Germinal center (tissue), 1 donor: Measurements from ENCODE around the gene CA5A.
"Not testable (repeated sequence)": the region's sequence is repeated elsewhere in the genome, so short reads cannot be mapped to it uniquely, and the experiment has no call there.

Experiments used
- DNase-seq: peaks from one replicate; pipeline ENCODE4 v3.0.0; 2012; ENCODE audit warnings: mixed read lengths, low spot score

The CA5A gene

DNA sequence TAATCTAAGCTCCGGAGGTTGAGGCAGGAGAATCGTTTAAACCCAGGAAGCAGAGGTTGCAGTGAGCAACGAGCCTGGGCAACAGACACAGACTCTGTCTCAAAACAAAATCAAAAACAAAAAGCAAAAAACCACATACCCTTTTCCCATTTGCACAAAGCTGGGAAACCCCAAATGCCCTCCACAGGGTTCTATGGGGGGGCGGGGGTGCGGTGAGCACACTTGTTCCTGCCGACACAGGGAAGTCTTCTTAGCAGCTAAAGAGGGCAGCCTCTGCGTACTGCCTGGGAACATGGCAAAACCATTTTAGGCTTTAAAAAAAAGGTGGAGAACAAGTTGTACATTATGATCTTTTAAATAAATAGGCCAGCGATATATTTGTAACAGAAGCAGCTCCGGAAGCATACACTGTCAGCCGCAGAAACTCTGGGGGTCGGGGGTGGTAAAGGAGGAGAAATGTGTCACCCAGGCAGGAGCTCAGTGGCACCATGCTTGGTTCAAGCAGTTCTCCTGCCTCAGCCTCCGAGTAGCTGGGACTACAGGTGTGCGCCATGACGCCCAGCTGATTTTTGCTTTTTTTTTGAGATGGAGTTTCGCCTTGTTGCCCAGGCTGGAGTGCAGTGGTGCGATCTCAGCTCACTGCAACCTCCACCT is 70.3 kb downstream of the CA5A start:
- DNase-seq = not testable (repeated sequence)

DNA sequence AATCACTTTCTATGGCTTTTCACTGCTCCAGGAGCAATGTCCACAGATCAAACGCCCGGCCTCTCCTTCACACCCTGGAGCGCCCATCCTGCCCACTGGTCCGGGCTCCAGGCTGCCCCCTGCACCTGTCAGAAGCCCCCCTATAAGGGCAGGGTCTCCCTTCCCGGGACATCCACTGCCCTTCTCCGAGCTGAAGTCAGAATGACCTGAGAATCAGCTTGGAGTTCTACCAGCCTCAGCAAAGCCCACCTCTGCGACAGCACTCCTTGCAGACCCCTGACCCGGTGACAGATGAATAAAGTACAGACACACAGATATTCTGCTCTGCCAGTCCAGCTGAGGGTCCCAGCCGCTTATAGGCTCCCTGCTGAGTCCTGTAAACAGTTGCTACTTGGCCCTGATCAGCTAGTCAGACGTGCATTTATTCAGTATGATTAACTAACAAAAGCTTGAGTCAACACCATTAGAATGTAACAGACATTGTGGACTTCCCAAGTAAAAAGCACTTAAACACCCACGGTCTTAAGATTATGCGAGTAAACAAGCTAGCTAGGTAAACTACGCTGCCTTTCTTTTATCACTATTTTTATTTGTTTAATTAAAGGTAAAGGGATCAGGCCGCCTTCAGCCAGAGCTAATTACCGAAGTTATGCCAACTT is 71.9 kb downstream of the CA5A start:
- no peak for DNase-seq

DNA sequence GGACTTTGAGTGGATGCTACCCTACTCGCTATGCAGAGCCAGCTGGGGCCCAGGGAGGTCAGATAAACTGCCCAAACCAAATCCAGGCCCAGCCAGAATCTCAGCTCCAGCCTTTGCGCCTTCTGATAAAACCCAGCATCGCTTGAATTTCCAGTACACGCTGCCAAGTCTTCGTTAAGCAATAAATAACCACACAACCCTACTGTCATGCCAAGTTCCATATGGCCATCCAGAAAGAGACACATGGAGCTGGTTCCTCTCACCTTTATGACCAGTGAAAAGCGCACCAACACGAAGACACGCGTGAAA is 73.0 kb downstream of the CA5A start:
- not testable (repeated sequence) for DNase-seq

DNA sequence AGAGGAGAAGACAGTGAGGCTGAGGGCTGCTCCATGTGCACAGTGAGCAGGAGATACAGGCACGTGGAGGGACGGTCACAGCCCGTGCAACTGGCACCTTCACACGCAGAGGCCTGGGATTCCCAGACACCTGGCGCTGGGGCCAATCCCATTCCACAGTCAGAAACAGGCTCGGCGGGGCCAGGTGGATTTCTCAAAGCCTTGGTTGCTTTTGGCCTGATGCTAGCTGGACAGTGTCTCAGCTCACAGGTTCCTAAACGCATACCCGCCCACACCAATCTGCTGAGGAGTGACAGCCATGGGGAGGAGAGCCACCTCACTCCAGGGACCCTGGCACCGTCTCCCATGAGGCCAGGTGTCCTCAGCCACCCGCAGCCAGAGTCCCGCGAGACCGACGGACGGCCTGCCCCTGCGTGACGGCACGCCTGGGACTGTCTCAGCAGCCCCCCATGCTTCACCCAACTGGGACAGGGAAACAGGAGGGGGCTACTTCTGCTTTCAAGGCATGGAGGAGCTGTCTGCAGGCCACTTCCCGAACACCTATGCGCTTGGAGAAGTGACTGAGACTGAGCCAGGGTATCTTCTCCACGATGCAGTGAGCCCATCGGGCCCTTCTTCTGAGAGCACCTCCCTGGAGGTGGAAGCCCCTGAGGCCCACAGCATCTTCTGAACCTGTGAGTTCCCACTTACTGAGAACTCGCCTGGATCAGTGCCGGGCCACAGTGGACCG is 73.6 kb downstream of the CA5A start:
- DNase-seq = not testable (repeated sequence)

DNA sequence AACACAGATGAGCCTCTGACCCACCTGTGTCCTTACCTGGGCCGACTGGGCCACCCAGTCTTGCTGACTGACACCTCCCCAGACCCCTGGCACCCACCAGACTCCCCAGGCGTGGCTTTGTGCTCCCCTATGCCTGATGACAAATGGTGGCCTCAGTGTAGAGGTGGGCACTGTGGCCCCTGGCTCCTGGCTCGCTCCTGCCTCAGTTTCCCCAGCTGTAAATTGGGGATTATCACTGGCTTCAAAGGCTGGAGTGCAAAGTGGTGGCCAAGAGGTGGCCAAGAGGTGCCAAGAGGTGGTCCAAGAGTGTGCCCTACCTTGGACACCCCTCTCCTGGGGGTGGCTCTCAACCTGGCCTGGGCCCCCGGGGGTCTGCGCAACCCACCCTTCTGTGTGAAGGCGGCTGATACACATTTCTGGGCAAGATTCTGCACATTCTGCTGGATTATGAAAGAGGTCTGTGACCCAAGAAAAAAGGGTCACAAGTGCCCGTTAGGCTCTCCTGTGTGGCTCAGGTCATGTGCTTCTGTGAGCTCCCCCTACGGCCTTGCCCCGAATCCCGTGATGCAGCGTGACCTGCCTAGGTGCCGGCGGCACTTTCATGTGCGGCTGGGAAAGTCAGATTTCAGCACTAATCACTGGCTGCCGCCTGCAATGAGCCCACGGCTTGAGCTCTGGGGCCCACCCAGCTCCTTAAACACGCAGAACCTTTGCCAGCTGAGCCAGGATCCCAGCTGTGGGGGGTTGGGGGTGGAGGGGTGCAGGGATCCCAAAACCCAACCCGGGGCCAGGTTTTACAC is 74.8 kb downstream of the CA5A start:
- DNase-seq = not testable (repeated sequence)

DNA sequence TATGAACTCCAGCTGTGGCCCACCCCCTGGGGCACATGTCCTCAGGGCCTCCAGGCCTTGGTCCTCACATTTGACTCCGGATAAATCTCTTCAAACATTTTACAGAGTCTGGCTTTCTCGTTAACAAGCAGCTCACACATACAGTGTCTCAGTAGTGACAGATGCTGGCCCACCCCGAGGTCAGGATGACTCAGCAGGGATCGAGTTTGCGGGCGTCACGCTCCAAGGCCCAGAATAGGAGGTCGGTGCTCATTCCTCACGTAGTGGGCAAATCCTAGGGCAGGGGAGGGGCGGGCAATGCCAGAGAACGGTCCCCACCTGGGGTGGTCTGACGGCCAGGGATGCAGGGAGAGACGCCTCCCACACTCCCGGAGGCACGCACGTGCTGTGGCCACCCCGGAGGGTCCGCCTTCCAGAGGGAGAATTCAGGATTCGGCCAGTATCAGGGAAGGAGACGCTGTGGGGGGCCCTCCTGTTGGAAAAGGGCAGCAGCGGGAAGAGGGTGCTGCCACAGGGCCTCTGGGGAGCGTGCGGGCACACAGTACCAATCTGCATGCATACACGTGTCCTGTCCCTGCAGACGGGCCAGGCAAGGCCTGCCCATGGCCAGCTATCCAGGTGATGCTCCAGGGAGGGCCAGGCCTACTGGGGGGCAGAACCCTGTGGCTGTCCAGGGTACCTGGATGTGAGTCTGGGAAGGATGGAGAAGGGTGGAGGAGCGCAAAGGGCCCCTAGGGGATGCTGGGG is 75.6 kb downstream of the CA5A start:
- no peak for DNase-seq

DNA sequence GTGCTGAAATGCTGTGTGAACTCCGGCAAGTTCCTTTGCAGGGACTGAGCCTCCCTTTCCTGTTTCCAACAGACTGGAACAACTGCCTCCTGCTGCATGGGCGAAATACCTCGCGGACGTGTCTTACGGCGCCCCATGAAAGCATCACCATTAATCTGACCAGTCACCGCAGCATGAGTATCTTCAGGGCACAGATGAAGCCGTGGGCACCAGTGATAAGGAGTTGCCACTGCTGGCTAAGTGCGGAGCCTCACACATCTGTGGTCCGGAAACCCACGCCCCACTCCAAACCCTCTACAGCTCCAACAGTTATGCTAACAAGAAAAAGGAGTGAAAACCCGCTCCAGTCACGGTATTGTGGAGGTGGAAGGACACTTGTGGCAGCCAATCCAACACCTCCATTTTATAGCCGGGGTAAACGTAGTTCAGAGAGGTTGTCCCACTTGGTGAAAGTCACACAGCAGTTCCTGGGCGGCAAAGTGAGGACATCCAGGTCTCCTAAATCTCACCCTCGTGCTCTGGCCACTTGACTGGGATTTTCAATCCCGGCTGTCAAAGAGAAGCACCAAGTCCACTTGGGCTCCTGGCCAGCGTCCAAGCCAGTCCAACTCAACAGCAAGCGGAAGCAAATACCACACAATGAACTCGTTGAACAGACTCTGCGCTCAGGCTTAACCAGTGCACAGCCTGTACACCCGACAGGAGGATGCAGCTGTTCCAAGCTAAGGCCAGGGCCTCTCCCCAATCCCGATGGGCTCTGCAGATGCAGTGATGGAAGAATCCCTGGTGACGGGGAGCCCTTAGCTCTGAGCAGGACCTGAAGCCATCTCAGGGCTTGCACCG is 78.0 kb downstream of the CA5A start:
- not testable (repeated sequence) for DNase-seq

DNA sequence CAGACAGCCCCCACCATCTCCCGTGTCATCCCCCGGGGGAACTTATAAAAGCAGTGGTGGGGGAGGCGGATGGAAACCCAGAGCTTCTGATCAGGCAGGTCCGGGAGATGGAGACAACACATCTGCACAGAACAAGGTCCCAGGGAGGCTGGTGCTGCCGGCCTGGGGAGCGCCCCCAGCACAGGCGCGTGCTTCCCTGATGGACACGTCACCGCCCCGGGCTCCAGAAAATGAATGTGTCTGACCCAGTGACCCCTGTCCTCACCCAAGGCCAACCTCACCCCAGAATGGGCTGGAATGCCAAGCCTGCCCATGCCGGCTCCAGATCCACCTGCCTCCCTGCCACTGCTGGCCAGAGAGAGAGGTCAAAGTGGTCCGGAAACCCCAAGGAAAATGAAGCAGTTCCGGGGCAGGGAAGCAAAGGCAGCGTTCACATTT is 79.5 kb downstream of the CA5A start:
- DNase-seq = no peak

DNA sequence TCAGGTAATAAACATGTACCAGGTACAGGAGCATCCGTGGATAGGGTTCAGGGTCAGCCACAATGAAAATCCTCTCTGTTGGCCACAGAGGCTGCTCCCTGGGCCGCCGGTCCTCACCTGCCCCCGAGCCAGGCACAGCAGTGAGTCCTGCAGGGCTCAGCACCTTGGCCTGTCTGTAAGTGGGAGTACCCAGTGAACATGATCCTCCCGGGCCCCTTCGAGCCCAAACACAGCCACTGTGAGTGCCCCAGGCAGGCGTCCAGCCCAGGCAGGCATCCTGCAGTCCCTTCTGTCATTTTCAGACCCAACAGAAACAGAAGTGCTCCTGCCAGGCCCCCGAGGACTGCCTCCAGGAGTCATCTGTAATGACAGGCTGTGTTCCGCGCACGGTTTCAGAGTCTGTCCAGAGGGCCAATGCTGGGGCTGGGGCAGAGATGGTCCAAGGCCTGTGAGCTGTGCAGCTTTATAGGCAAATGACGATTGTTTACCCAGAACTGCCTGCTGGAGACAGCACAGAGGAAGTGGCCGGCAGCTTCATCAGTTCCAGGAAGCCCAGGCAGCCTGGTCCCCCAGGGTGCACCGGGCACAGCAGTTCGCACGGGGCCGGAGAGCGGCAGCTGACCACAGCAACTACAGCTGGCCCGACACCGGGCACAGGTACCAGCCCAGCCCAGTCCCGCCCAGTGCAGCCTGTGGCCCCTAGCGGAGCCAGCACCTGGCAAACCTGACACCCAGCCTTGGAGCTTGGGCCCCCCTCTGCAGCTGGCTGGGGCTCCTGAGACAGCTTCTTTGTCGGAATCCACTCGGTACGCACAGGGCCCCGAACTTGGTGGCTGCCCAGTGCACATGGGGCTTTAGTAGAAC is 80.2 kb downstream of the CA5A start:
- DNase-seq = peak; percentile 63

DNA sequence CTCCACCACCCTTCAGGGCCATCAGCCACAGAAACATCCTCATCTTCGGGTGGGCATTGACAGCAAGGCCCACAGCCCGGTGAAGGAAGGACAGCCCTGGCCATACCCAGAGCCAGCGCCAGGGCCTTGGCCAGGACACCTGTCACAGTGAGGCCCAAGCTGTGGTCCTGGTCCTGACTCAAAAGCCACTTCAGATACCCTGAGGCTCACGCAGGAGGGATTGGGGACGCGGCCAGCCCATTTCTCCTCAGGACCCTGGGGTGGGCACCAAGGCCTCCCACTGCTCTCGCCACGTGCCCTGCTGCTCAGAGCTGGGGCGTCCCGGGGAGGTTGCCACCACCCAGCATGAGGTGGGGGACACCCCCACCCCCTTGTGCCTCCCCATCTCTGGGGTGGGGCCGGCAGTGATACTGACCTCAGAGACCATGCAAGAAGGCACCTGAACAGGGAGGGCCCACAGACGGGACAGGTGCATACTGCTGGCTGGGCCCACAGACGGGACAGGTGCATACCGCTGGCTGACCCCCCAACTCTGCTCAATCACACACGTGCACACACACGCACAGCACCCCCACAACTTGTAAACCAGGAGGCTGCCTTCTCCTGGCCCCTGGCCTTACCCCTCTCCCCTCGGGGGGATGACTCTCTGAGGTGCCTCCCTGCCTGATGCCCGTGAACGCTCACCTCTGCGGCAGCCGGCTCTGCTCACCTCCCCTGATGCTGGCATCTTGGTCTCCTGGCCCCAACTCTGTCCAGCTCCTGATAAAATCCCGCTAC is 81.2 kb downstream of the CA5A start:
- no peak for DNase-seq

DNA sequence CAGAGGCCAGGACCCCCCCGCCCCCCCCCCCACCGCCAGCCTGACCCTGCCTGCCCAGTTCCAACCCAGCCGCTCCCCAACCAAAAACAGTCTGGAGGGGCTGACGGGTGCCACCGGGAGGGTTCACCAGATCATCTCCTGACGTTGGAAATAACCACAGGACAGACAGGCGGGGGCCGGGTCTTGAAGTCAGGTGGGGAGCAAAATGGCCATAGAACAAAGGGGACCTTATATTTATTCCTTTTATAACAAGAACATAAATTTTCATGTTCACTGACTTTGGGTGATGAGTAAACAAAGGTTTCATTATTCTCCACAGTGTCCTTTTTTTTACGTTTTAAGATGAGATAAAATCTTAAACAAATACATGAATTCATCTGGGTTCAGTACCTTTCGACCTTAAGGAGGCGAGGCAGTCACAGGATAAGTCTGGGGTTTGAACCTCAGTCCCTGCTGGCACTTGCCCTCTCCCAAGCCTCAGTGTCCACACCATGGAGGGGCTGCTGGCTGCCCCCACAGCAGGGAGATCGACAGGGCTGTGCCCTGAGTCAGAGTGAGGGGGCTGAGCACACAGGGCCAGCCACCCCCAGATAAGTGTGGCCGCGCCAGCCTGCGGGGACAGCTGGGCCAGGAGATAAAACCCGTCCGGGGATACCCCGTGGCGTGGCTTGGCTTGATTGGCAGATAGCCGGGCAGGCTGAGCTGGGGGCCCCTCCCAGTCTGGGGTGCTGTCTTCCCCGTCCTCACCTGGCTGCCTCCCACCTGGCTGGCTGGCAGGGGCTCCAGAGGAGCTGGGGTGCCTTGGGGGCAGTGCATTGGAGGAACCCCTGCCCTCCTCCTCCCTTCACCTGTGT is 82.0 kb downstream of the CA5A start:
- DNase-seq = no peak

DNA sequence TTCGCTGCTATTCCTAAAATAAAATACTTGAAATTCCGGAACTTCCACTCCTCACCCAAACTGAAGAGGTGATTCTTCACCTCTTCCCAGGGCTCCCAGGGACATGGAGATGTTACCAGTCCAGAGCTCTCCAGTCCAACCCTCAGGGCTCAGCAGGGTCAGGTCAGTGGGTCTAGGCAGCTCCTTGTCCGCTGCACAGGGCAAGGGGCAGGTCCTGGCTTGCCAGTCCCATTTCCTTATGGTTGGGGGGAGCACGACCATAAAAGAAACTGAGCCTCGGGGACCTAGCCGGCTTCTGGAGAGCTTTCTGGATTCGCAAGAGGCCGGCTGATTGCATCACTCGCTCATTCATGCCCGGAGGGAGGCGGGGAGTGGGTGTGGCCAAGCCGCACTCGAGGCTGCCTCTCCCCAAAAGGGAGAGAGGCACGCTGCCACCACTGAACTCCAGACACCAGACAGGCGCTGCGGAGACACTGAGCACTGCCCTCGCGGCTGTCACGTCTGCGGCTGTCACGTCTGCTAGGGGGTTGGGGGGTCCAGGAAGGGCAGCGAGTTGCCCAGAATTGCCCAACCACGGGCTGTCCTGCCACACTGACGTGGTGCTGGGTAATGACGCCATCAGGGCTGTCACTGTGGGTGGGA is 82.8 kb downstream of the CA5A start:
- peak; percentile 86 for DNase-seq

DNA sequence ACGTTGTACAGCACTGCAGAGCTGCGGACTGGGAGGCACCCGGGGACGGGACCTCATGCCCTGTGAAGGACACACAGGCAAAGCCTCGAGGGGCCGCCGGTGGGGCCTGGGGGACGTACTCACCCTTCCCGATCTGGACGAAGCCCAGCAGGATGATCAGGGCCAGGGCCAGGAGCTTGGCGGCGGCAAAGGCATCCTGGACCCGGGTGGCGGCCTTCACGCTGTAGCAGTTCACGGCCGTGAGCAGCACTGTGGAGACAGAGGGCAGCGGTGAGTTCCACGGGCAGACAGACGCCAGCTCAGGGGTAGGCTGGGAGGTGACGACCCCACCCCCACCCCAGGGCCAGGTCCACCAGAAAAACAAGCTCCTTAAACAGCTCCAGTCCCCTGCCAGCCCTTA is 84.7 kb downstream of the CA5A start:
- DNase-seq = no peak

DNA sequence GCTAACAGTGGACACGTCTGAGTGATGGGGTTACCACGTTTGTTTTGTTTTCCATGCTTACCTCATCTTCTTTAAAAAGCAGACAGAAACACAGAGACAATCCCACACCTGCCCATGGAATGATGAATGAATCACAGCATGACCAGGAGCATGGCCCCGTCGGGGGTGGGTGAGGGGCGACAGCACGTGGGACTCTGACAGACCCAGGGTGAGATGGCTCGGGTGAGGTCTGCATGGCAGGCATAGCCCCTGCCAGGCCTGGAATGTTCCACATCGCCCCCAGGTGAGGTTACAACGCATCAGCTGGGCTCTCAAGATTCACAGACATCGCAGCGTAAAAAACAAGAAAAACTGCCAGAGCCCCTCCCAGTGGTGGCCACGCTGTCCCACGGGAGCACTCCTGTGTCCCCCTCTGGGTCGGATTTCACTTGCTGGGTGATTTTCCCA is 85.2 kb downstream of the CA5A start:
- no peak for DNase-seq

DNA sequence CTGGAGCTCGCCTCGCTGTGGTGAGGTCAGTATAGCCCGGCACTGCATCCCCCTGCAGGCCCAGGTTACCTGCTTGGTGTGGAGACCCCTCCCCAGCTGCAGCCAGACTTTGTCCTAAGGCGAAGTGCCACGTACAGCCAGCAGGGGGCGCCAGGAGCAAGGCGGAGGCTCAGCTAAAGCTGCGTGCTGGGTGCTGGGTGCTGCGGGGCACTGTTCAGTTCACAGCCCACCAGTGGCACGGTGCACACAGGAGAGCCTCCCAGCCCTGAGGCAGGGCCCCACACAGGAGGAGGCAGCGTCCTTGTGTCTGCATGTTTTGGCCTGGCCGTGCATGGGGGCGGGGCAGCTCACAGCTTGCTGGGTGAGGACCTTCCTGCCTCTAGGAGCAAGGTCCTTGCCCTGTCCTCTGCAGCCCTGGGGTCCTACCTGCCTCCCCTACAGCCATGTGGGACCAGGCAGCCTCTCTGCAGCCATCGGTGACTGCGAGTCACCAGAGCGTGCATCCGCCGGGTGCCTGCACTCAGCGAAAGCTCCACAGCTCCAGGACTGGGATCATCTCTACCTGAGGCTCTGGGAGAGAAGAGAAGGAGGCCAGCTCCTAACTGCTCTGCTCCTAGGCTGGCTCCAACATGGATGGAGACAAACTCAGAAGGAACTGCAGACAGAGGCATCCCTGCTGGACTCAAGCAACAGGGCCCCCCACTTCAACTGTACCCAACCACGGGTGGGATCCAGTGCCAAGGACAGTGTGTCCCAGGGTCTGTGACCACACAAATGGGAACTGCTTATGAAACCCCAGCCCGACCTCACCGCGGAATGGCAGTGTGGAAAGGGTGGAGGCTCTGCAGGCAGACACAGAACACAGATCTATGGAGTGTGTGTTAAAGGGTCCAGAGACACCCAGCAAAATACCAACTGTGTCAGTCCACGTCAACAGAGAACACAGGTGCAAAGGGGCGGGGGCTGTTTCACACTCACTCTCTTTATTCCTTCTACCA is 86.0 kb downstream of the CA5A start:
- DNase-seq = peak; percentile 81

DNA sequence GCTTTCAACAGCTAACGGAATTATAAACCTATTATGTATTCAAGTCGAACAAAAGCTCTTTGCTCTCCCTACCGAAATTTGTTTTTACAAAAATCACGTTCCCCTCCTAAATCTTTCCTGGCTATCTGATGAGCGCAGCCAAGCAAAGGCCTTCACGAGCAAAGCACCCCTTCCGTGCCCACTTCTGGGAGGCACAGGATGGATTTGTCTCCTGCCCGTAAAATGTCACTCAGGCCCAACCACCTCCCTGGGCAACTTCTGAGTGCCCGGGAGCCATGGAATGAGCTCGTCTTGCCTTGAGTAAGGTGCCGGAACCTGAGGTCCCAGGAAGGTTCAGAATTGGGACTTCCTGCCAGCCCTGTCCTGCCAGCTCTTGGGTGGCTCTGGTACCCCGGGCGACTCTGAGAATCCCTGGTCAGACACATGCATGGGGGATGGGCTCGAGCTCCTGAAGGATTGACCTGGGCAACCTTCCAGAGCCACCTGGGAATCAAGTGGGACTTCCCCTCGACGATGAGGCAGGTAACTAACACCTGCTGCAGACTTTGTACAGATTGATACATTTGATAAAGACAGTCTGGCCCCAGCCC is 86.8 kb downstream of the CA5A start:
- no peak for DNase-seq
